Adipocyte (in vitro differentiated cells): ENCODE measurements around the gene CBX1.
"Not testable (repeated sequence)": the region's sequence is repeated elsewhere in the genome, so short reads cannot be mapped to it uniquely, and the experiment has no call there.

Source experiments
- DNase-seq: peaks from one replicate; pipeline ENCODE4 v3.0.0-alpha.2; 2015; ENCODE audit warnings: low read depth
- H3K27me3 ChIP-seq: replicated peaks from 2 replicates; pipeline ENCODE4 v1.7.0; 2013; ENCODE audit warnings: mild to moderate bottlenecking, low read length, moderate library complexity; ENCODE audit not compliant: control insufficient read depth, insufficient read depth
- H3K36me3 ChIP-seq: 2 replicates; pipeline ENCODE4 v1.7.0; 2013; ENCODE audit warnings: low read length, mild to moderate bottlenecking, moderate library complexity; ENCODE audit not compliant: control insufficient read depth, insufficient read depth, severe bottlenecking
- H3K4me1 ChIP-seq: 2 replicates; pipeline ENCODE4 v1.7.0; 2013; ENCODE audit warnings: mild to moderate bottlenecking, low read length, moderate library complexity; ENCODE audit not compliant: control insufficient read depth, insufficient read depth
- H3K4me3 ChIP-seq: 2 replicates; pipeline ENCODE4 v1.7.0; 2013; ENCODE audit warnings: mild to moderate bottlenecking, low read length, moderate library complexity
- H3K9ac ChIP-seq: 2 replicates; pipeline ENCODE4 v1.7.0; 2013; ENCODE audit warnings: mild to moderate bottlenecking, low read length, moderate library complexity
- H3K9me3 ChIP-seq: 2 replicates; pipeline ENCODE4 v1.7.0; 2013; ENCODE audit warnings: mild to moderate bottlenecking, low read length, moderate library complexity; ENCODE audit not compliant: control insufficient read depth

Gene CBX1

DNA sequence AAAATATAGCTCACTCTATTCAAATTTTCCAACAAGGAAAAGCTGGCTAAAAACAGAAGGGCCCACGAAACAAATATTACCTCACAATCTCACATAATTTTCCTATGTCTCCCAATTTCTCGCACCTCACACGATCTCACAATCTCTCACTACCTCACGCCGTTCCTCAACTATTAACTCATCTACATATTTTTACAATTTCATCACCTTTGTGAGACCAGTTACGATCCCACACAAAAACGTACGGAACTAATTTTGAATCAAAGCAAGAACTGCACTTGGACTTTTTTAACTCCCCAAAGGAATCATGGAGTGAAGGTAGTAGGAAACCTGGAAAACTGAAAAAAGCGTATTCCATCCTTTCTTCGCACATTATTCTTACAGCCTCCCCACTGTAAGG lies 1.1 kb downstream of the CBX1 start:
- DNase-seq = peak; percentile 70
- Histone ChIP-seq H3K4me1 (peaks cover 21% of the 10 kb centered on the region), H3K4me3 (peak overlapping the region; percentile 96), H3K36me3 (no peaks in the 10 kb centered on the region), H3K9ac (peak overlapping the region; percentile 88), H3K27me3 (no peaks in the 10 kb centered on the region), H3K9me3 (no peaks in the 10 kb centered on the region)

DNA sequence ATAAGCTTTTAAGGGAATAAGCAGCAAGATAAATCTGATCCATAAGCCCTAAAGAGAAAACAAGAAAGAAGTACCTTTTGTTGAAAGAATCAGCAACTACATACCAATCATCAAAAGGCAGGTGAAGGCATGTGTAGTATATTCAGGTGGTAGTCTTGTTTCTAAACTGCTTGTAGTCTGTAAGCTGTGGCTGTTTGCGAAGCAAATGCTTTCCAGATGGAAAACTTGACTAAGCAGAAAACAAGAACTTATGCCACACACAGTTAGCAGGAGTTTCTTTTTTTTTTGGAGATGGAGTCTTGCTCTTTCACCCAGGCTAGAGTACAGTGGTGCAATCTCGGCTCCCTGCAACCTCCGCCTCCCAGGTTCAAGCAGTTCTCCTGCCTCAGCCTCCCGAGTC lies 5.7 kb downstream of the CBX1 start:
- no peaks in the 10 kb centered on the region for H3K9me3 ChIP-seq
- no peaks in the 10 kb centered on the region for H3K36me3 ChIP-seq
- DNase-seq = peak; percentile 34
- H3K4me1 ChIP-seq = peaks cover 21% of the 10 kb centered on the region
- H3K4me3 ChIP-seq = no peak overlapping the region
- H3K27me3 ChIP-seq = no peaks in the 10 kb centered on the region
- no peak overlapping the region for H3K9ac ChIP-seq

GRCh38 chr17:48093341-48094045 lies 7.8 kb downstream of the CBX1 start:
- Histone ChIP-seq H3K27me3 (no peaks in the 10 kb centered on the region), H3K4me3 (no peak overlapping the region), H3K9me3 (no peaks in the 10 kb centered on the region), H3K4me1 (peaks cover 8% of the 10 kb centered on the region), H3K36me3 (no peaks in the 10 kb centered on the region), H3K9ac (no peak overlapping the region)
- DNase-seq = no peak

GRCh38 chr17:48084932-48085331 lies 16.3 kb downstream of the CBX1 start:
- H3K9me3 ChIP-seq = no peaks in the 10 kb centered on the region
- no peak overlapping the region for H3K9ac ChIP-seq
- DNase-seq = no peak
- H3K36me3 ChIP-seq = no peaks in the 10 kb centered on the region
- H3K27me3 ChIP-seq = no peaks in the 10 kb centered on the region
- no peaks in the 10 kb centered on the region for H3K4me1 ChIP-seq
- H3K4me3 ChIP-seq = no peak overlapping the region

DNA sequence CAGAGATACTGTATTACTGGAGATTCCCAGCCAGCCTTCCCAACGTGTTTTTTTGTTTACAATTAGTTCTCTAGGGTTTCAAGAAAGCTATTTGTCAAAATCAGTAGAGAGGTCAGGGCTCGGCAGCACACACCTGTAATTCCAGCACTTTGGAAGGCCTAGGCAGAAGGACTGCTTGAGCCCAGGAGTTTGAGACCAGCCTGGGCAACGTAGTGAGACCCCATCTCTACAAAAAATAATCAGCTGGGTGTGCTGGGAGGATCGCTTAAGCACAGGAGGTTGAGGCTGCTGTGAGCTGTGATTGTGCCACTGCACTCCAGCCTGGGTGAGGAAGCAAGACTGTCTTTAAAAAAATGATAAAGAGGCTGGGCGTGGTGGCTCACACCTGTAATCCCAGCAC lies 19.4 kb downstream of the CBX1 start:
- Histone ChIP-seq H3K36me3 (no peaks in the 10 kb centered on the region), H3K9me3 (no peaks in the 10 kb centered on the region), H3K4me1 (peaks cover 3% of the 10 kb centered on the region), H3K4me3 (no peak overlapping the region), H3K27me3 (no peaks in the 10 kb centered on the region), H3K9ac (no peak overlapping the region)
- DNase-seq = no peak

- not testable (repeated sequence) for DNase-seq, H3K27me3 ChIP-seq, H3K4me3 ChIP-seq, H3K9me3 ChIP-seq, H3K9ac ChIP-seq
- peaks cover 26% of the 10 kb centered on the region for H3K4me1 ChIP-seq
- peaks cover 25% of the 10 kb centered on the region for H3K36me3 ChIP-seq
Observed at GRCh38 chr17:48077152-48077551, 24.1 kb downstream of the CBX1 start.

GRCh38 chr17:48074322-48075081 lies 26.8 kb downstream of the CBX1 start:
- peak; percentile 94 for DNase-seq
- H3K36me3 ChIP-seq = peaks cover 28% of the 10 kb centered on the region
- no peaks in the 10 kb centered on the region for H3K27me3 ChIP-seq
- H3K4me3 ChIP-seq = no peak overlapping the region
- H3K9me3 ChIP-seq = no peaks in the 10 kb centered on the region
- H3K9ac ChIP-seq = peak overlapping the region; percentile 67
- H3K4me1 ChIP-seq = peaks cover 52% of the 10 kb centered on the region

DNA sequence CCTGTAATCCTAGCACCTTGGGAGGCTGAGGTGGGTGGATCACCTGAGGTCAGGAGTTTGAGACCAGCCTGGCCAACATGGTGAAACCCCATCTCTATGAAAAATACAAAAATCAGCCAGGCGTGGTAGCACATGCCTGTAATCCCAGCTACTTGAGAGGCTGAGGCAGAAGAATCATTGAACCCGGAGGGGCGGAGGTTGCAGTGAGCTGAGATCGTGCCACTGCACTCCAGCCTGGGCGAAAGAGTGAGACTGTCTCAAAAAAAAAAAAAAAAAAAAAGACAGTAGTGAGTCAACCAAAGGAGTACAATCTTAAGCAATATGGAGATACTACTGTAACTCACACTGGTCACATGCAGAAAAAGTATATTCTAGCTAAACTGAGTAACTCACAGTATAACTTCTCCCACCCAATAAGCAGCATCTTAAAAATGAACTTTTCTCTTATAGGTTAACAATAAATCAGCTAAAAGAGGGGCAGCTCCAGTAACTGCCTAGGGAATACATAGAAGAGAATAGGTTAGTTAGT lies 27.6 kb downstream of the CBX1 start:
- peaks cover 31% of the 10 kb centered on the region for H3K36me3 ChIP-seq
- DNase-seq, H3K27me3 ChIP-seq, H3K9me3 ChIP-seq, H3K4me3 ChIP-seq: not testable (repeated sequence)
- H3K4me1 ChIP-seq = peaks cover 58% of the 10 kb centered on the region
- peak overlapping the region; percentile 67 for H3K9ac ChIP-seq

GRCh38 chr17:48072811-48073210 lies 28.5 kb downstream of the CBX1 start:
- DNase-seq = not testable (repeated sequence)
- H3K36me3 ChIP-seq = peaks cover 32% of the 10 kb centered on the region

GRCh38 chr17:48071654-48072053 lies 29.6 kb downstream of the CBX1 start:
- DNase-seq = no peak
- Histone ChIP-seq H3K9me3 (no peaks in the 10 kb centered on the region), H3K27me3 (no peaks in the 10 kb centered on the region), H3K4me1 (peaks cover 75% of the 10 kb centered on the region), H3K9ac (no peak overlapping the region), H3K4me3 (no peak overlapping the region), H3K36me3 (peaks cover 30% of the 10 kb centered on the region)

More at GRCh38 chr17:48072811-48073210, 28.5 kb downstream of the CBX1 start:
- H3K27me3 ChIP-seq, H3K4me3 ChIP-seq, H3K9me3 ChIP-seq: not testable (repeated sequence)
- H3K9ac ChIP-seq = peak overlapping the region; percentile 38
- peaks cover 66% of the 10 kb centered on the region for H3K4me1 ChIP-seq

GRCh38 chr17:48070195-48070594 lies 31.1 kb downstream of the CBX1 start:
- peaks cover 87% of the 10 kb centered on the region for H3K4me1 ChIP-seq
- H3K27me3 ChIP-seq = no peaks in the 10 kb centered on the region
- H3K4me3 ChIP-seq = no peak overlapping the region
- no peak for DNase-seq
- no peaks in the 10 kb centered on the region for H3K9me3 ChIP-seq
- H3K9ac ChIP-seq = peak overlapping the region; percentile 67
- H3K36me3 ChIP-seq = peaks cover 24% of the 10 kb centered on the region
